CD4-positive, alpha-beta T cell treated with Interleukin-4 for 4 hours (primary cell): ENCODE measurements around the gene RIMBP2.

Source experiments
- DNase-seq: peaks from one replicate; pipeline ENCODE4 v3.0.0-alpha.2; 2020

Gene RIMBP2

GRCh38 chr12:130347588-130347987 is 368.5 kb downstream of the RIMBP2 start:
- DNase-seq: no peak
